Posterior vena cava (tissue), 2 donors: ENCODE results near the gene MTOR. TPM values are rescaled to one million over a fixed set of nuclear protein-coding genes. Genes with fewer than 3 reads are reported as not detected.

Experiments
- DNase-seq: peaks from one replicate; pipeline ENCODE4 v3.0.0-alpha.2; 2020; ENCODE audit warnings: low spot score
- intact Hi-C, 2 donors: fragments of 100-400 bp; cut with DNase I; formaldehyde crosslinking; loops; one replicate each; pipeline versions ENCODE4 v1.14.1 to v1.14.2; 2022 to 2023
- total RNA-seq, 2 donors: library from RNA; stranded (reverse); fragmentation: NEBNext Ultra II Directional; extraction: Animal tissue kit (Norgen Biotek cat#: 25700); gene quantifications; one replicate each; pipeline ENCODE4 v1.2.1, GENCODE V29; 2021
- donor health status: DM: yes; HTN: yes; CAD: no.
- donor health status: DM: yes; HTN: yes; CAD: no.

MTOR gene
- total RNA-seq, 2 donors from 2014 or later, result 26.3 to 26.7 TPM

- intact Hi-C loops, result no loop called here
- DNase-seq, result no peak
Observed at GRCh38 chr1:11238311-11238710, 24.0 kb downstream of the MTOR start.

GRCh38 chr1:11237356-11237755 is 25.0 kb downstream of the MTOR start:
- no peak for DNase-seq
- intact Hi-C loops, result no loop called here

GRCh38 chr1:11233208-11233607 is 29.1 kb downstream of the MTOR start:
- no peak for DNase-seq
- intact Hi-C loops, result no loop called here

- intact Hi-C loops, result no loop called here
- no peak for DNase-seq
Observed at GRCh38 chr1:11229203-11229602, 33.1 kb downstream of the MTOR start.

GRCh38 chr1:11227106-11228077 is 35.0 kb downstream of the MTOR start:
- intact Hi-C loops, result no loop called here
- no peak for DNase-seq

GRCh38 chr1:11216074-11216473 is 46.3 kb downstream of the MTOR start:
- intact Hi-C loops, result no loop called here
- DNase-seq, result no peak

GRCh38 chr1:11215381-11216005 is 46.9 kb downstream of the MTOR start:
- intact Hi-C loops, result no loop called here
- DNase-seq, result no peak

- intact Hi-C loops, result no loop called here
- no peak for DNase-seq
Observed at GRCh38 chr1:11214698-11215380, 47.5 kb downstream of the MTOR start.

GRCh38 chr1:11211925-11212587 is 50.3 kb downstream of the MTOR start:
- intact Hi-C loops, result no loop called here

GRCh38 chr1:11211461-11211860 is 50.9 kb downstream of the MTOR start:
- intact Hi-C loops, result no loop called here
- no peak for DNase-seq

More at GRCh38 chr1:11211925-11212587, 50.3 kb downstream of the MTOR start:
- DNase-seq, result no peak

- intact Hi-C loops, result no loop called here
- no peak for DNase-seq
Observed at GRCh38 chr1:11207898-11208611, 54.3 kb downstream of the MTOR start.

- intact Hi-C loops, result no loop called here
- no peak for DNase-seq
Observed at GRCh38 chr1:11204396-11205190, 57.8 kb downstream of the MTOR start.

- intact Hi-C loops, result no loop called here
- no peak for DNase-seq
Observed at GRCh38 chr1:11198851-11199594, 63.3 kb downstream of the MTOR start.

- intact Hi-C loops, result no loop called here
- no peak for DNase-seq
Observed at GRCh38 chr1:11198257-11198656, 64.1 kb downstream of the MTOR start.

- DNase-seq, result no peak
- intact Hi-C loops, result no loop called here
Observed at GRCh38 chr1:11197359-11197758, 65.0 kb downstream of the MTOR start.

- intact Hi-C loops, result no loop called here
- DNase-seq, result no peak
Observed at GRCh38 chr1:11196945-11197344, 65.4 kb downstream of the MTOR start.

- intact Hi-C loops, result no loop called here
- DNase-seq, result no peak
Observed at GRCh38 chr1:11194407-11195176, 67.8 kb downstream of the MTOR start.
